ENCODE results near the gene ATG2A. TPM values are rescaled to one million over a fixed set of nuclear protein-coding genes. Genes with fewer than 3 reads are reported as not detected.

Gene ATG2A
- total and polyA plus RNA-seq, 7 donors = 11.0 to 21.6 (median 19.5) TPM

DNA sequence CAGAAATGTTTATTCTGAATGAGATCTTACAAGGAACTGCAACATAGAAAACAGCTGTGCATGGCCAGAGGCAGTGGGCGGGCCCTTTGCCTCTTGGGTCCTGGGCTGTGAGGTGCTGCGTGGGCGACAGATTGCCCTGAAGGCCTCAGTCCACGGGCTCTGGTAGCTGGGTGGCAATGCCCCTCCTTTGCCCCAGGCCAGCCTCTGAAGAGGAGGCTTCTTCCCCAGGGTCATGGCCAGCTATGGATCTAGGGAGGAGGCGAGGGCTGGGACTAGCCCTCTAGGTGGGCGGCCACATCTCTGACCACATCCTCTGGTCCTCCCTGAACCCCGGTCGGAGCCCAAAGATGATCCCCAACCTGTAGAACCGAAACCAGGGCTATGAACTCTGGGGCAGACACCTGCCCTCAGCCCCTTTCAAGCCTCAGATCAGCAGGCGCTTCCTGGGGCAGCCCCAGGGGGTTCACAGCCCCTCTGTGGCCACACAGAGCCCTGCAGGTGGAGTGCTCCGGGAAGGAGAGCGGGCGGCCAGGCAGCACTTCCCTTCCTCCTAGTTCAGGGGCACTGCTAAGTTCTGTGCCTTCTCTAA lies 65.9 kb downstream of the ATG2A start:
- H3K4me1 ChIP-seq = peaks cover 80% of the 10 kb centered on the region
- intact Hi-C loops (cut with DNase I) = no loop called here
- ATAC-seq (no peak), DNase-seq (no peak)
- TF ChIP-seq, protein P1, sequence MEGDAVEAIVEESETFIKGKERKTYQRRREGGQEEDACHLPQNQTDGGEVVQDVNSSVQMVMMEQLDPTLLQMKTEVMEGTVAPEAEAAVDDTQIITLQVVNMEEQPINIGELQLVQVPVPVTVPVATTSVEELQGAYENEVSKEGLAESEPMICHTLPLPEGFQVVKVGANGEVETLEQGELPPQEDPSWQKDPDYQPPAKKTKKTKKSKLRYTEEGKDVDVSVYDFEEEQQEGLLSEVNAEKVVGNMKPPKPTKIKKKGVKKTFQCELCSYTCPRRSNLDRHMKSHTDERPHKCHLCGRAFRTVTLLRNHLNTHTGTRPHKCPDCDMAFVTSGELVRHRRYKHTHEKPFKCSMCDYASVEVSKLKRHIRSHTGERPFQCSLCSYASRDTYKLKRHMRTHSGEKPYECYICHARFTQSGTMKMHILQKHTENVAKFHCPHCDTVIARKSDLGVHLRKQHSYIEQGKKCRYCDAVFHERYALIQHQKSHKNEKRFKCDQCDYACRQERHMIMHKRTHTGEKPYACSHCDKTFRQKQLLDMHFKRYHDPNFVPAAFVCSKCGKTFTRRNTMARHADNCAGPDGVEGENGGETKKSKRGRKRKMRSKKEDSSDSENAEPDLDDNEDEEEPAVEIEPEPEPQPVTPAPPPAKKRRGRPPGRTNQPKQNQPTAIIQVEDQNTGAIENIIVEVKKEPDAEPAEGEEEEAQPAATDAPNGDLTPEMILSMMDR (IDR thresholded peaks at IDR 0.05) = no peak
- peak overlapping the region; percentile 98 for H3K27ac ChIP-seq
- H3K27me3 ChIP-seq (ENCODE audit: insufficient read depth in 3 of 3, low read length in 2 of 3) = no peaks in the 10 kb centered on the region
- 60 to 65% (median 63%) methylated on average over 13 of the region's 13 CpGs for WGBS, 3 donors
- H3K36me3 ChIP-seq (ENCODE audit: insufficient read depth in 1 of 2, low read depth in 1 of 2) = peaks cover 2 to 18% of the 10 kb centered on the region in 2 donors
- no peaks in the 10 kb centered on the region for H3K9me3 ChIP-seq
- H3K4me3 ChIP-seq = no peak overlapping the region

DNA sequence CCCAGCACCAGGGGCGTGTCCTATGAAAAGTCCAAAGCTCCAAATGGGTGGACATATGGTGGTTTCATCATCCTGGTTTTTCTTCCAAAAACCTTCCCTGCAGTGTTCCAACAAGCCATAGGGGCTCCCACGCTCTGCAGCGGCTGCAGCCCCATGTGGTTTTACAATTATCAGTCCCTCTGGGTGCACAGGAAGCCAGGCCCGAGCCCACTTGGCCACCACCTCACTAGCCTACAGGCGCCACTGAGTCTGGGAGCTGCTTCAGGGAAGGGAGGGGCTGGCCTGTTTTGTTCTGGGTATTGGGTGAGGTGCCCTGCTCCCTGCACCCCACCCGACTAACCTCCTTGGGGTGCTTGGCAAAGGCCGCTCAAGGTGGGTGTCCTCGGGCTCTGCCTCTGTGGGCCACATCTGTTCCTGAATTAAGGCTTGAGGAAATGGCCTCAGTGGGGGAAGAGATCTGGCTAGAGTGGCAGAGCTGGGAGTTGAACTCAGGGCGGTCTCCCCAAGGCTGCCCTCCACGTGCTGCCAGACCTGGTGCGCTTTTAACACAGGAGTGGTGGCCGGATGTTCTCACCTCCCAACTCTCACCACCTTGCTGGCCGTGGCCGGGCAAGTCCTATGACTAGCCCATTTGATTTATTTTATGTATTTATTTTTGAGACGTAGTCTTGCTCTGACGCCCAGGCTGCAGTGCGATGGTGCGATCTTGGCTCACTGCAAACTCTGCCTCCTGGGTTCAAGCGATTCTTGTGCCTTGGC lies 67.2 kb downstream of the ATG2A start:
- Histone ChIP-seq H3K27me3 (ENCODE audit: insufficient read depth in 3 of 3, low read length in 2 of 3) (peaks cover 0 to under 1% (median 0%) of the 10 kb centered on the region in 3 donors), H3K4me3 (no peak overlapping the region), H3K27ac (peak overlapping the region; percentile 98), H3K4me1 (peaks cover 67% of the 10 kb centered on the region), H3K9me3 (no peaks in the 10 kb centered on the region), H3K36me3 (ENCODE audit: insufficient read depth in 1 of 2, low read depth in 1 of 2) (peaks cover 2 to 18% of the 10 kb centered on the region in 2 donors)
- DNase-seq (peak; percentile 61 to 72), ATAC-seq (no peak)
- intact Hi-C loops (cut with DNase I) = loop anchor here in 1 of 2 donors (10.0 kb wide), 2 partner anchors 165 to 265 kb away; partner anchors contain the start of genes ARL2, TM7SF2 and ZNHIT2
- TF ChIP-seq, protein P1 (IDR thresholded peaks at IDR 0.05) = no peak
- WGBS, 3 donors = 61 to 72% (median 62%) methylated on average over 18 to 19 of the region's 19 CpGs

DNA sequence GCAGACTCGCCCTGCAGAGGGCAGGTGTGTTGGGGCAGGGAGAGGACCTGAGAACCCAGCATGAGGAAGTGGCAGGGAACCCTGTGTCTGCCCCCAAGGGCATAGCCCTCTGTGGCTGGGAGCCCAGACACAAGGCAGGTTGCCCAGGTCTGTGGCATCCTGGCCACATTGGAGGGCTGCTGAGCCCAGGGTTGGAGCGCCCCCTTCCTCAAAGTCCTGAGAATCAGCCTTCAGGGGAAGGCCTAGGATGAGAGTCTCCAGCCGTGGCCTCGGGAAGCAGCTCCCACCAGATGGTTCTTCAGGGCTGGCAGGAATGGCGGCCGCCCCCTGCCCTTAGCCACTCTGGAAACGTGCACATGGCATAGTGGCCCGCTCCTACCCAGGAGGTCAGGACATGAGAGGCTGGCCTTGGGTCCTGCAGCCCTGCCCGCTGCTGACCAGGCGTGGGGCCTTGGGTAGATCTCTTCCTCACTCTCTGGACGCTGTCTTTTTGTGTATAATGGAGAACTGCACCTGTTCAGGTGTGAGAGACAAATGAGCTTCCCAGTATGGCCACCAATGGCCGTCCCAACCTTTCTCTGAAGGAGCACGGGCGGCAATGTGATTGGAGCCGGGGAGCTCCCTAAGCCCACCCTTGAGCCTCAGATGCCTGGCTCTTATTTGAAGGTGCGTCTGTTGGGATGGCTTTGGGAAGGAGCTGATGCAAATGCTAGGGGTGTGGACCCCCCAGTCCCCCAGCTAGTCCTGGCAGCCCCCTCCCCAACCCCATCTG lies 68.0 kb downstream of the ATG2A start:
- 78 to 81% (median 78%) methylated on average over 16 of the region's 16 CpGs for WGBS, 3 donors
- Histone ChIP-seq H3K27ac (no peak overlapping the region), H3K36me3 (ENCODE audit: insufficient read depth in 1 of 2, low read depth in 1 of 2) (peaks cover 2 to 14% of the 10 kb centered on the region in 2 donors), H3K27me3 (ENCODE audit: insufficient read depth in 3 of 3, low read length in 2 of 3) (peaks cover 0 to 2% (median 2%) of the 10 kb centered on the region in 3 donors), H3K4me1 (peaks cover 60% of the 10 kb centered on the region), H3K4me3 (no peak overlapping the region), H3K9me3 (no peaks in the 10 kb centered on the region)
- TF ChIP-seq, protein P1 (IDR thresholded peaks at IDR 0.05) = no peak
- intact Hi-C loops (cut with DNase I) = loop anchor here in 1 of 2 donors (10.0 kb wide), 2 partner anchors 166 to 266 kb away; partner anchors contain the start of genes ARL2, TM7SF2 and ZNHIT2
- DNase-seq (no peak), ATAC-seq (peak in 1 of 4 donors; percentile 2)

DNA sequence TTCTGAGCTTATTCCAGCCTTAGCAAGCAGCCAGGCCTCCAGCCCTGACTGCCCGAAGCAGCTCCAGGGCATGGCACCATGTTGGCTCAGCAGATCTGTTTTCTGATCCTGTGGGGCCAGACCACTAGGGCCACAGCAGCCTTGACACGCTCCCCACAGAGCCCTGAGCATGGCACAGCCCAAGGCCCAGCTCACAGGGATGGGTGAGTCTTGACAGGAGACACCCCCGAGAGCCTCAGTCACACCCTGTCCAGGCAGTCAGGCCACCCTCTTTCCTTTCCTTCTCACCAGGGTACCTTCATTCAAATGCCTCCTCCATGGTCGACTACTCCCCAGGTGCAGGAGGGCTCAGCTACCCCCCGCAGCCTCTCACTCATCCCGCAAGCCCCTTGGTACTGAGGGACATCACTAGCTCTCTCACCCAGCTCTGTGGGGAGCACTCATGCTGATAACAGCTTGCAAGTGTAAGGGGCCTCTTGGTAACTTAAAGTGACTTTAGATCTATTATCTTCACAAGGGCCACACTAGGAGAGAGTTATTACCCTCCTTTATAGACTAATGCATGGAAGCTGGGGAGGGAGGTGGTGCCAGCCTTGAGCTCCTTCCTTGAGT lies 68.7 kb downstream of the ATG2A start:
- WGBS, 3 donors = 80 to 93% (median 90%) methylated on average over 6 of the region's 6 CpGs
- intact Hi-C loops (cut with DNase I) = loop anchor here in 1 of 2 donors (10.0 kb wide), 2 partner anchors 166 to 266 kb away; partner anchors contain the start of genes ARL2, TM7SF2 and ZNHIT2

More for the DNA sequence above, 68.7 kb downstream of the ATG2A start:
- ATAC-seq (no peak), DNase-seq (no peak)
- Histone ChIP-seq H3K36me3 (ENCODE audit: insufficient read depth in 1 of 2, low read depth in 1 of 2) (peaks cover 2 to 8% of the 10 kb centered on the region in 2 donors), H3K4me1 (peaks cover 53% of the 10 kb centered on the region), H3K4me3 (no peak overlapping the region), H3K9me3 (no peaks in the 10 kb centered on the region), H3K27ac (no peak overlapping the region), H3K27me3 (ENCODE audit: insufficient read depth in 3 of 3, low read length in 2 of 3) (peaks cover 0 to 3% (median 2%) of the 10 kb centered on the region in 3 donors)
- TF ChIP-seq, protein P1 (IDR thresholded peaks at IDR 0.05) = no peak

All from psoas muscle (tissue), 8 donors.